Upper lobe of left lung (tissue), 4 donors: ENCODE results near the gene PSAP.

Experiments
- EP300 ChIP-seq, 4 donors: sonication (generic); formaldehyde crosslinking; IDR thresholded peaks; one replicate each; pipeline ENCODE4 v1.5.1; 2017; ENCODE audit warnings: antibody characterized with exemption in 4 of 4, control low read depth in 2 of 4
- POLR2A ChIP-seq, 4 donors: fragments of 450-650 bp; IDR thresholded peaks; one replicate each; pipeline ENCODE4 v1.5.1; 2016 to 2017; ENCODE audit warnings: antibody characterized with exemption in 4 of 4, mild to moderate bottlenecking in 2 of 4
- POLR2AphosphoS5 ChIP-seq, 2 donors: sonication (generic); formaldehyde crosslinking; IDR thresholded peaks; one replicate each; pipeline ENCODE4 v1.5.1; 2017; ENCODE audit warnings: antibody characterized with exemption in 2 of 2
- TF ChIP-seq, protein P1 (sequence below), 6 experiments: fragments of 450-650 bp in 4 of 6; fragments of 200-600 bp in 2 of 6; sonication (generic) in 2 of 6; IDR thresholded peaks; one replicate each; pipeline ENCODE4 v1.5.1; 2016 to 2019; ENCODE audit warnings: antibody characterized with exemption in 6 of 6

DNA sequence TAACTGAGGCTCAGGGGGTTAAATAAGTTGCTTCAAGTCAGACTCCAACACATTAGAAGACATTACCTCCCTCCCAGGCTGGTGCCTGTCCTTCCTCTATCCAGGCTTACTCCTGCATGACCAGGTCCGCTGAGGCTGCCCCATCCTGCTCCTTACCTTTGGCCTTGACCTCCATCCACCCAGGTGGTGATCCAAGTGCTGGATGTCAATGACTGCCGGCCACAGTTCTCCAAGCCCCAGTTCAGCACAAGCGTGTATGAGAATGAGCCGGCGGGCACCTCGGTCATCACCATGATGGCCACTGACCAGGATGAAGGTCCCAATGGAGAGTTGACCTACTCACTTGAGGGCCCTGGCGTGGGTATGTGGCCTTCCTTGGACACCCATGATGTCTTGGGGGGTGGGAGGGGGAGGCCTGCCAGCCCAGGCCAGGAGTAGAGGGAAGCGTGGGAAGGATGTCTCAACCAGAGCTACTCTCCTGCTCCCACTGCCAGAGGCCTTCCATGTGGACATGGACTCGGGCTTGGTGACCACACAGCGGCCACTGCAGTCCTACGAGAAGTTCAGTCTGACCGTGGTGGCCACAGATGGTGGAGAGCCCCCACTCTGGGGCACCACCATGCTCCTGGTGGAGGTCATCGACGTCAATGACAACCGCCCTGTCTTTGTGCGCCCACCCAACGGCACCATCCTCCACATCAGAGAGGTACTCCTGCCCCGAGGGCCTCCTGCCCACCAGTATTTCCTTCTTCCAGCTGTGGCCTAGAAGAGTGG, 48.1 kb downstream of the PSAP start:
- TF ChIP-seq, protein P1, sequence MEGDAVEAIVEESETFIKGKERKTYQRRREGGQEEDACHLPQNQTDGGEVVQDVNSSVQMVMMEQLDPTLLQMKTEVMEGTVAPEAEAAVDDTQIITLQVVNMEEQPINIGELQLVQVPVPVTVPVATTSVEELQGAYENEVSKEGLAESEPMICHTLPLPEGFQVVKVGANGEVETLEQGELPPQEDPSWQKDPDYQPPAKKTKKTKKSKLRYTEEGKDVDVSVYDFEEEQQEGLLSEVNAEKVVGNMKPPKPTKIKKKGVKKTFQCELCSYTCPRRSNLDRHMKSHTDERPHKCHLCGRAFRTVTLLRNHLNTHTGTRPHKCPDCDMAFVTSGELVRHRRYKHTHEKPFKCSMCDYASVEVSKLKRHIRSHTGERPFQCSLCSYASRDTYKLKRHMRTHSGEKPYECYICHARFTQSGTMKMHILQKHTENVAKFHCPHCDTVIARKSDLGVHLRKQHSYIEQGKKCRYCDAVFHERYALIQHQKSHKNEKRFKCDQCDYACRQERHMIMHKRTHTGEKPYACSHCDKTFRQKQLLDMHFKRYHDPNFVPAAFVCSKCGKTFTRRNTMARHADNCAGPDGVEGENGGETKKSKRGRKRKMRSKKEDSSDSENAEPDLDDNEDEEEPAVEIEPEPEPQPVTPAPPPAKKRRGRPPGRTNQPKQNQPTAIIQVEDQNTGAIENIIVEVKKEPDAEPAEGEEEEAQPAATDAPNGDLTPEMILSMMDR (IDR thresholded peaks at IDR 0.05) = no peak
- TF ChIP-seq POLR2AphosphoS5 (IDR thresholded peaks at IDR 0.05) (no peak), EP300 (IDR thresholded peaks at IDR 0.05) (no peak), POLR2A (IDR thresholded peaks at IDR 0.05) (no peak)
